Stomach (tissue), 9 donors: ENCODE results near the gene ST6GALNAC6. TPM values are rescaled to one million over a fixed set of nuclear protein-coding genes. Genes with fewer than 3 reads are reported as not detected.
A peak's percentile ranks its signal among the peaks of the same experiment; 100 is the strongest.
"Not testable (repeated sequence)": the region's sequence is repeated elsewhere in the genome, so short reads cannot be mapped to it uniquely, and the experiment has no call there.

ENCODE experiments used
- DNase-seq, 2 donors: peaks; one replicate each; pipeline versions ENCODE4 v3.0.0 to v3.0.0-alpha.2; 2013 to 2019
- H3K27ac ChIP-seq, 5 donors: fragments of 200-600 bp in 4 of 5; sonication (generic) in 4 of 5; one replicate each; pipeline ENCODE4 v1.5.1; 2013 to 2019; ENCODE audit warnings: mild to moderate bottlenecking in 1 of 5, moderate library complexity in 1 of 5
- H3K27me3 ChIP-seq, 3 donors: fragments of 200-600 bp; sonication (generic); one replicate each; pipeline ENCODE4 v1.5.1; 2017 to 2019; ENCODE audit warnings: mixed run types in 1 of 3
- H3K36me3 ChIP-seq, 4 donors: fragments of 200-600 bp; sonication (generic); 1 replicate in 3 of 4; 2 replicates in 1 of 4; pipeline ENCODE4 v1.5.1; 2016 to 2019
- H3K4me1 ChIP-seq, 4 donors: fragments of 200-600 bp; sonication (generic); one replicate each; pipeline ENCODE4 v1.5.1; 2016 to 2019
- H3K4me3 ChIP-seq, 4 donors: fragments of 200-600 bp; sonication (generic) in 3 of 4; one replicate each; pipeline ENCODE4 v1.5.1; 2016 to 2019; ENCODE audit warnings: mild to moderate bottlenecking in 1 of 4
- H3K9me3 ChIP-seq, 4 donors: fragments of 200-600 bp; sonication (generic); one replicate each; pipeline ENCODE4 v1.5.1; 2016 to 2019
- CTCF ChIP-seq, 7 experiments: fragments of 450-650 bp in 4 of 7; fragments of 200-600 bp in 3 of 7; sonication (generic) in 3 of 7; IDR thresholded peaks; one replicate each; pipeline ENCODE4 v1.5.1; 2016 to 2019; ENCODE audit warnings: antibody characterized with exemption in 7 of 7, control low read depth in 2 of 7, mild to moderate bottlenecking in 1 of 7
- EP300 ChIP-seq: sonication (generic); formaldehyde crosslinking; IDR thresholded peaks from one replicate; pipeline ENCODE4 v1.6.1; 2017; ENCODE audit warnings: antibody characterized with exemption
- POLR2A ChIP-seq, 4 donors: fragments of 450-650 bp; IDR thresholded peaks; one replicate each; pipeline ENCODE4 v1.6.1; 2016; ENCODE audit warnings: antibody characterized with exemption in 4 of 4, control low read depth in 2 of 4, mild to moderate bottlenecking in 1 of 4, moderate library complexity in 1 of 4
- POLR2AphosphoS5 ChIP-seq, 3 donors: sonication (generic); formaldehyde crosslinking; IDR thresholded peaks; one replicate each; pipeline ENCODE4 v1.6.1; 2016; ENCODE audit warnings: antibody characterized with exemption in 3 of 3
- WGBS, 5 donors: extraction: QIAGEN DNeasy Blood & Tissue Kit in 3 of 5; methylation state at CpG; one replicate each; pipeline versions ENCODE4 v1.1.5 to v1.1.7; 2013 to 2018; 5-methylcytosine and 5-hydroxymethylcytosine counted together
- intact Hi-C: fragments of 100-400 bp; cut with DNase I; formaldehyde crosslinking; loops from one replicate; pipeline ENCODE4 v1.15.1; 2023; ENCODE audit warnings: low total_unique reads
- polyA plus RNA-seq, 3 donors: library from polyadenylated mRNA; stranded (reverse); fragments of 200-250 nt; gene quantifications; one replicate each; pipeline ENCODE4 v1.2.3, GENCODE V29; 2013
- total RNA-seq, 5 donors: library from RNA; depleted of rRNA; stranded (reverse); fragments of >200 nt; gene quantifications; one replicate each; pipeline versions ENCODE4 v1.1.0 to v1.2.3, GENCODE V29; 2014 to 2016
- donor health status: healthy with polysubstance abuse.
- donor health status: Bipolar disorder and iron deficiency.
- donor health status: healthy.

ST6GALNAC6 gene
- total and polyA plus RNA-seq, 8 donors = 18.0 to 145 (median 53.0) TPM

GRCh38 chr9:127848756-127849504 lies 50.5 kb downstream of the ST6GALNAC6 start:
- peaks cover 0 to 14% (median 10%) of the 10 kb centered on the region in 4 donors for H3K9me3 ChIP-seq
- no peak for DNase-seq
- intact Hi-C loops = no loop called here
- H3K4me1 ChIP-seq = peaks cover 0 to 31% (median 11%) of the 10 kb centered on the region in 4 donors
- no peak overlapping the region for H3K4me3 ChIP-seq
- no peaks in the 10 kb centered on the region for H3K27me3 ChIP-seq
- H3K36me3 ChIP-seq = no peaks in the 10 kb centered on the region
- TF ChIP-seq POLR2AphosphoS5 (IDR thresholded peaks at IDR 0.05) (no peak), EP300 (no peak), CTCF (IDR thresholded peaks at IDR 0.05) (no peak), POLR2A (IDR thresholded peaks at IDR 0.05) (no peak)
- 89 to 97% (median 91%) methylated on average over 9 to 10 of the region's 10 CpGs for WGBS, 5 donors
- no peak overlapping the region for H3K27ac ChIP-seq

DNA sequence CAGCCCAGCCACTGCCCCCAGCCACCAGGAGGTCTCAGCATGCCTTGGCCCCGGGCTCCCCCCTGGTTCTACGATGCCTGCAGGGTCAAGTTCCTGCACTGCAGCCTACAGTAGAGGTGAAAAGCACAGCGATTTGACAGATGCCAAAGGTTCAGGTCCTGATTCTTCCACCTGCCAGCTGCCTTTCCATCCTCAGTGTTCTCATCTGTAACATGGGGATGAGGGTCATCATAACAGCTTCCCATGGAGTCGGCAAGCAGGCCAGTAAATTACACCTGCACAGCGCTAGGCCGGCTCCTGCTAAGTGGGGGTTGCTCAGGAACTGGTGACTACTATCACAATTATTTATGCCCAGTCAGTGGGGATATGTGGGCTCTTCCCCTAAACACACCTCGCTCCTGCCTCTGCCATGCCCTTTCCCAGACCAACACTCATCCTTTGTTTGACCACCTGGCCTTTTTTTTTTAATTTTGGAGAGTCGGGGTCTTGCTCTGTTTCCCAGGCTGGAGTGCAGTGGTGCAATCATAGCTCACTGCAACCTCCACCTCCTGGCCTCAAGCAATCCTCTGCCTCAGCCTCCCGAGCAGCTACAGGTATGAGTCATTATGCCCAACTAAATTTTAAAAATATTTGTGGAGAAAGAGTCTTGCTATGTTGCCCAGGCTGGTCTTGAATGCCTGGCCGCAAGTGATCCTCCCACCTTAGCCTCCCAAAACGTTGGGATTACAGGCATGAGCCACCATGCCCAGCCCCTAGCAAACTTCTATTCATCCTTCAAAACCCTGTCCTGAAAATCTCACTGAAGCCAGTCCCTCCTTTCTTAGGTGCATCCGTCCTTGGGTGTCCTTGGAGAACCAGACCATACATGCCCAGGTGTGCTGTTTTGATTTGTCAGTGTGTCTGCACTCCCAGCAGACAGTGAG lies 51.3 kb downstream of the ST6GALNAC6 start:
- Histone ChIP-seq H3K4me1 (peaks cover 0 to 29% (median 9%) of the 10 kb centered on the region in 4 donors), H3K36me3 (peaks cover 0 to 2% (median under 1%) of the 10 kb centered on the region in 4 donors), H3K9me3 (peaks cover 0 to 14% (median 10%) of the 10 kb centered on the region in 4 donors), H3K4me3 (peak overlapping the region in 2 of 4 donors; percentile 1 to 16), H3K27ac (peak overlapping the region in 4 of 5 donors; percentile 31 to 70 (median 52)), H3K27me3 (no peaks in the 10 kb centered on the region)
- no peak for DNase-seq
- TF ChIP-seq CTCF (IDR thresholded peaks at IDR 0.05) (no peak), POLR2AphosphoS5 (IDR thresholded peaks at IDR 0.05) (no peak), EP300 (no peak), POLR2A (IDR thresholded peaks at IDR 0.05) (no peak)
- WGBS, 5 donors = 78 to 82% (median 79%) methylated on average over 12 of the region's 12 CpGs
- intact Hi-C loops = no loop called here

- WGBS, 5 donors = 56 to 76% (median 65%) methylated on average over 6 of the region's 6 CpGs
- TF ChIP-seq EP300 = no peak
- TF ChIP-seq POLR2A (IDR thresholded peaks at IDR 0.05) = no peak
- TF ChIP-seq CTCF (IDR thresholded peaks at IDR 0.05) = no peak
These were observed 52.3 kb downstream of the ST6GALNAC6 start for GRCh38 chr9:127847178-127847510.

GRCh38 chr9:127846443-127847177 lies 52.8 kb downstream of the ST6GALNAC6 start:
- peak overlapping the region; percentile 1 to 76 (median 66) for H3K27ac ChIP-seq
- TF ChIP-seq CTCF (IDR thresholded peaks at IDR 0.05) (no peak), POLR2AphosphoS5 (IDR thresholded peaks at IDR 0.05) (no peak)
- no peak for DNase-seq
- 50 to 59% (median 53%) methylated on average over 5 to 18 of the region's 18 CpGs for WGBS, 5 donors
- peaks cover 0 to 13% (median 8%) of the 10 kb centered on the region in 4 donors for H3K36me3 ChIP-seq
- no peaks in the 10 kb centered on the region for H3K27me3 ChIP-seq
- H3K4me3 ChIP-seq = peak overlapping the region in 1 of 4 donors; percentile 8
- H3K9me3 ChIP-seq = peaks cover 0 to 14% (median 10%) of the 10 kb centered on the region in 4 donors
- peaks cover 0 to 15% (median 6%) of the 10 kb centered on the region in 4 donors for H3K4me1 ChIP-seq
- intact Hi-C loops = no loop called here

More at GRCh38 chr9:127847178-127847510, 52.3 kb downstream of the ST6GALNAC6 start:
- DNase-seq = no peak
- peaks cover 0 to 14% (median 10%) of the 10 kb centered on the region in 4 donors for H3K9me3 ChIP-seq
- H3K36me3 ChIP-seq = peaks cover 0 to 10% (median 6%) of the 10 kb centered on the region in 4 donors
- H3K4me3 ChIP-seq = peak overlapping the region in 2 of 4 donors; percentile 1 to 16
- peaks cover 0 to 19% (median 6%) of the 10 kb centered on the region in 4 donors for H3K4me1 ChIP-seq
- H3K27ac ChIP-seq = peak overlapping the region in 4 of 5 donors; percentile 63 to 76 (median 68)
- no peaks in the 10 kb centered on the region for H3K27me3 ChIP-seq
- intact Hi-C loops = no loop called here

GRCh38 chr9:127845619-127846018 lies 53.8 kb downstream of the ST6GALNAC6 start:
- Histone ChIP-seq H3K36me3 (peaks cover 0 to 23% (median 10%) of the 10 kb centered on the region in 4 donors), H3K9me3 (peaks cover 0 to 14% (median 10%) of the 10 kb centered on the region in 4 donors), H3K4me1 (peaks cover 0 to 15% (median 6%) of the 10 kb centered on the region in 4 donors), H3K27ac (peak overlapping the region in 4 of 5 donors; percentile 63 to 76 (median 68))
- H3K4me3 ChIP-seq, DNase-seq, intact Hi-C loops, H3K27me3 ChIP-seq: not testable (repeated sequence)
- WGBS, 5 donors = 94 to 99% (median 97%) methylated on average over 4 of the region's 4 CpGs
